Measurements from ENCODE around the gene OR56A5.
"Not testable (repeated sequence)": the region's sequence is repeated elsewhere in the genome, so short reads cannot be mapped to it uniquely, and the experiment has no call there.

OR56A5 gene

GRCh38 chr11:5968394-5968793 is at the start of gene OR56A5:
TSS of gene OR56A5 (minus strand) at chr11:5968494. CDS start at chr11:5968494, 0 bp downstream.
- DNase-seq (ENCODE audit: low read depth): no peak

- DNase-seq (ENCODE audit: low read depth): no peak
Measured at GRCh38 chr11:6013042-6013441, 44.7 kb upstream of the OR56A5 start.

- no peak for DNase-seq (ENCODE audit: low read depth)
Measured at GRCh38 chr11:6012035-6012668, 43.9 kb upstream of the OR56A5 start.

- no peak for DNase-seq (ENCODE audit: low read depth)
Measured at GRCh38 chr11:6006846-6007245, 38.6 kb upstream of the OR56A5 start, which contains the start of gene OR56A4. TSS of gene OR56A4 (minus strand) at chr11:6006946. CDS start at chr11:6002992, 3,954 bp downstream.

- no peak for DNase-seq (ENCODE audit: low read depth)
Measured at GRCh38 chr11:6006395-6006794, 38.1 kb upstream of the OR56A5 start.

GRCh38 chr11:6002202-6002699 is 34.0 kb upstream of the OR56A5 start:
- no peak for DNase-seq (ENCODE audit: low read depth)

- DNase-seq (ENCODE audit: low read depth): no peak
Measured at GRCh38 chr11:5994791-5995190, 26.5 kb upstream of the OR56A5 start.

- no peak for DNase-seq (ENCODE audit: low read depth)
Measured at GRCh38 chr11:5992604-5993251, 24.4 kb upstream of the OR56A5 start.

GRCh38 chr11:5992150-5992549 is 23.9 kb upstream of the OR56A5 start:
- no peak for DNase-seq (ENCODE audit: low read depth)

- DNase-seq (ENCODE audit: low read depth): no peak
Measured at GRCh38 chr11:5989203-5989602, 20.9 kb upstream of the OR56A5 start.

GRCh38 chr11:5986885-5987284 is 18.6 kb upstream of the OR56A5 start, which contains the start of gene OR52L1:
TSS of gene OR52L1 (minus strand) at chr11:5986985. CDS start at chr11:5986930, 55 bp downstream.
- DNase-seq (ENCODE audit: low read depth): no peak

- DNase-seq (ENCODE audit: low read depth): no peak
Measured at GRCh38 chr11:5983443-5983842, 15.1 kb upstream of the OR56A5 start.

GRCh38 chr11:5973530-5973929 is 5.2 kb upstream of the OR56A5 start:
- DNase-seq (ENCODE audit: low read depth): no peak

GRCh38 chr11:5967708-5968107 is 586 bp downstream of the OR56A5 start:
- DNase-seq (ENCODE audit: low read depth): no peak

- no peak for DNase-seq (ENCODE audit: low read depth)
Measured at GRCh38 chr11:5966958-5967357, 1.3 kb downstream of the OR56A5 start.

GRCh38 chr11:5960704-5961320 is 7.5 kb downstream of the OR56A5 start:
- DNase-seq (ENCODE audit: low read depth): not testable (repeated sequence)

- no peak for DNase-seq (ENCODE audit: low read depth)
Measured at GRCh38 chr11:5955586-5955985, 12.7 kb downstream of the OR56A5 start.

GRCh38 chr11:5941951-5942350 is 26.3 kb downstream of the OR56A5 start, which contains the start of gene OR56A3:
TSS of gene OR56A3 (plus strand) at chr11:5942251. CDS start at chr11:5947347, 5,096 bp downstream.
- no peak for DNase-seq (ENCODE audit: low read depth)

GRCh38 chr11:5940748-5941147 is 27.5 kb downstream of the OR56A5 start:
- no peak for DNase-seq (ENCODE audit: low read depth)

- no peak for DNase-seq (ENCODE audit: low read depth)
Measured at GRCh38 chr11:5938603-5938965, 29.7 kb downstream of the OR56A5 start.

GRCh38 chr11:5937868-5938602 is 30.3 kb downstream of the OR56A5 start:
- DNase-seq (ENCODE audit: low read depth): no peak

- DNase-seq (ENCODE audit: low read depth): no peak
Measured at GRCh38 chr11:5933116-5933515, 35.2 kb downstream of the OR56A5 start.

All from activated T-cell treated with anti-CD3 and anti-CD28 coated beads for 1 hour (primary cell).